Astrocyte (in vitro differentiated cells and primary cell): ENCODE measurements around the gene HNRNPA1. TPM values are rescaled to one million over a fixed set of nuclear protein-coding genes. Genes with fewer than 3 reads are reported as not detected.

Experiments
- DNase-seq: peaks from one replicate; pipeline ENCODE4 v3.0.0-alpha.2; 2010; ENCODE audit warnings: low read depth
- FAIRE-seq: peaks from 2 replicates; lab custom pipeline; 2011; peaks lifted over from hg19 to GRCh38; lab: Jason Lieb, UNC
- H2AFZ ChIP-seq: 2 replicates; pipeline ENCODE4 v1.6.0; 2012; ENCODE audit warnings: low read depth, low read length, inconsistent platforms
- H3K27ac ChIP-seq: 2 replicates; pipeline ENCODE4 v1.5.1; 2011; ENCODE audit warnings: low read depth, low read length, inconsistent platforms
- H3K27me3 ChIP-seq: 2 replicates; pipeline ENCODE4 v1.6.0; 2011; ENCODE audit warnings: low read length, inconsistent platforms; ENCODE audit not compliant: insufficient read depth
- H3K36me3 ChIP-seq: 2 replicates; pipeline ENCODE4 v1.5.1; 2011; ENCODE audit warnings: low read length, inconsistent platforms; ENCODE audit not compliant: insufficient read depth
- H3K4me1 ChIP-seq: 2 replicates; pipeline ENCODE4 v1.5.1; 2011; ENCODE audit warnings: low read length, inconsistent platforms; ENCODE audit not compliant: insufficient read depth
- H3K4me2 ChIP-seq: 2 replicates; pipeline ENCODE4 v1.6.0; 2012; ENCODE audit warnings: low read length, inconsistent platforms
- H3K4me3 ChIP-seq: 2 replicates; pipeline ENCODE4 v1.5.1; 2011; ENCODE audit warnings: low read depth, mild to moderate bottlenecking, low read length, inconsistent platforms; ENCODE audit not compliant: insufficient read depth
- H3K79me2 ChIP-seq: 2 replicates; pipeline ENCODE4 v1.6.0; 2012; ENCODE audit warnings: mild to moderate bottlenecking, low read length, inconsistent platforms; ENCODE audit not compliant: insufficient read depth
- H3K9ac ChIP-seq: 2 replicates; pipeline ENCODE4 v1.6.0; 2012; ENCODE audit warnings: mild to moderate bottlenecking, low read length, inconsistent platforms
- H3K9me3 ChIP-seq: 2 replicates; pipeline ENCODE4 v1.5.1; 2012; ENCODE audit warnings: low read depth, mild to moderate bottlenecking, low read length, inconsistent platforms; ENCODE audit not compliant: insufficient read depth
- H4K20me1 ChIP-seq: 2 replicates; pipeline ENCODE4 v1.6.0; 2012; ENCODE audit warnings: low read length, inconsistent platforms; ENCODE audit not compliant: insufficient read depth
- H3K27ac Mint-ChIP-seq: one replicate; pipeline ENCODE4 v1.8.0; 2021; ENCODE audit warnings: mild to moderate bottlenecking, mixed read lengths; ENCODE audit not compliant: unreplicated experiment
- H3K27me3 Mint-ChIP-seq: one replicate; pipeline ENCODE4 v1.8.0; 2021; ENCODE audit warnings: low read depth, mixed read lengths; ENCODE audit not compliant: unreplicated experiment
- H3K36me3 Mint-ChIP-seq: one replicate; pipeline ENCODE4 v1.8.0; 2021; ENCODE audit warnings: low read depth, mixed read lengths; ENCODE audit not compliant: unreplicated experiment
- H3K4me1 Mint-ChIP-seq: one replicate; pipeline ENCODE4 v1.8.0; 2021; ENCODE audit warnings: low read depth, mixed read lengths; ENCODE audit not compliant: unreplicated experiment
- H3K4me3 Mint-ChIP-seq: one replicate; pipeline ENCODE4 v1.8.0; 2021; ENCODE audit warnings: mild to moderate bottlenecking, moderate library complexity, mixed read lengths; ENCODE audit not compliant: unreplicated experiment
- H3K9me3 Mint-ChIP-seq: one replicate; pipeline ENCODE4 v1.8.0; 2021; ENCODE audit warnings: mild to moderate bottlenecking, mixed read lengths; ENCODE audit not compliant: unreplicated experiment
- CTCF ChIP-seq: IDR thresholded peaks from 2 replicates; pipeline ENCODE4 v1.5.1; 2011; ENCODE audit warnings: low read depth, mild to moderate bottlenecking, inconsistent platforms, low read length, moderate library complexity; ENCODE audit not compliant: insufficient read depth
- EZH2 ChIP-seq: IDR thresholded peaks from 2 replicates; pipeline ENCODE4 v1.6.1; 2012; ENCODE audit warnings: mild to moderate bottlenecking, low read length, inconsistent platforms; ENCODE audit not compliant: insufficient read depth
- total RNA-seq: library from RNA; stranded (reverse); gene quantifications from 2 replicates; pipeline ENCODE4 v1.2.1, GENCODE V29; 2021

Gene HNRNPA1
- total RNA-seq, 1 donor from 2014 or later = 612 TPM

- Histone ChIP-seq H3K4me1 (peaks cover 58% of the 10 kb centered on the region), H4K20me1 (no peaks in the 10 kb centered on the region), H3K36me3 (peaks cover 17% of the 10 kb centered on the region), H3K27me3 (no peaks in the 10 kb centered on the region), H3K9me3 (no peaks in the 10 kb centered on the region), H3K27ac (peak overlapping the region; percentile 97), H3K4me3 (peak overlapping the region; percentile 56), H3K9ac (peak overlapping the region; percentile 90), H3K4me2 (peak overlapping the region; percentile 93), H3K79me2 (peaks cover 69% of the 10 kb centered on the region), H2AFZ (peak overlapping the region; percentile 19)
- no peaks in the 10 kb centered on the region for H3K9me3 Mint-ChIP-seq
- no peak for TF ChIP-seq EZH2
- TF ChIP-seq CTCF = no peak
- peak overlapping the region; percentile 100 for H3K27ac Mint-ChIP-seq
- peaks cover 45% of the 10 kb centered on the region for H3K4me1 Mint-ChIP-seq
- FAIRE-seq (no peak), DNase-seq (peak; percentile 78)
- no peaks in the 10 kb centered on the region for H3K36me3 Mint-ChIP-seq
- peak overlapping the region; percentile 77 for H3K4me3 Mint-ChIP-seq
- no peaks in the 10 kb centered on the region for H3K27me3 Mint-ChIP-seq
These were observed 21.1 kb upstream of the HNRNPA1 start for GRCh38 chr12:54259194-54260011.

GRCh38 chr12:54261815-54262402 lies 18.6 kb upstream of the HNRNPA1 start:
- peaks cover 70% of the 10 kb centered on the region for H3K79me2 ChIP-seq
- H3K9me3 ChIP-seq = no peaks in the 10 kb centered on the region
- H3K9ac ChIP-seq = peak overlapping the region; percentile 63
- H3K4me1 ChIP-seq = peaks cover 58% of the 10 kb centered on the region
- no peak for FAIRE-seq
- peaks cover 12% of the 10 kb centered on the region for H3K36me3 ChIP-seq
- peak overlapping the region; percentile 73 for H3K4me2 ChIP-seq
- Mint-ChIP-seq H3K27me3 (no peaks in the 10 kb centered on the region), H3K4me1 (peaks cover 42% of the 10 kb centered on the region), H3K36me3 (no peaks in the 10 kb centered on the region), H3K4me3 (no peak overlapping the region), H3K27ac (peak overlapping the region; percentile 97), H3K9me3 (no peaks in the 10 kb centered on the region)
- no peak overlapping the region for H2AFZ ChIP-seq
- no peak for DNase-seq
- H3K4me3 ChIP-seq = no peak overlapping the region
- H3K27ac ChIP-seq = peak overlapping the region; percentile 67
- TF ChIP-seq CTCF (no peak), EZH2 (no peak)
- no peaks in the 10 kb centered on the region for H3K27me3 ChIP-seq
- no peaks in the 10 kb centered on the region for H4K20me1 ChIP-seq
